ENCODE data around the gene NIP7. TPM values are rescaled to one million over a fixed set of nuclear protein-coding genes. Genes with fewer than 3 reads are reported as not detected.
A peak's percentile ranks its signal among the peaks of the same experiment; 100 is the strongest.

The NIP7 gene
- total RNA-seq, 2 donors from 2014 or later = 5.9 to 6.6 TPM

DNA sequence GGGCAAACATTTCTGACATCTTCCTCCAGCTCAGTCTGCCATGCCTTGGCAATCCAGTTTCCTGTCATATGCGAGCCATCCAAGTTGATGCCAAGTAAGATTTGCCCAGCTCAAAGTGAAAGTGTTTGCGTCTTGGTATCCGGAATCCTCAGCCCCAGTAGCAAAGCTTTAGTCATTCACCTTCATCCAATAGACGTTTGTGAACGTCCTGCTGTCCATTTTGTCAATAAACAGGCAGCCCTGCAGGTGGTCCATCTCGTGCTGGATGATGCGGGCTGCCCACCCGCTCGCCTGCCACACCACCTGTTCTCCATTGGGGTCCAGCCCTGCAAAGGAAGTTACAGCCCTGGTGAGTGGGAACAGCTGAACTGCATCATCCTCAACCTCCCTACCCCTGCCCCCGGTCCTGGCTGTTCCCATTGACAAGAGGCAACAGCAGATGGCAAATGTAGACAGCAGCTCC lies 10.7 kb upstream of the NIP7 start:
- Histone ChIP-seq H3K4me1 (peaks cover 0 to 49% of the 10 kb centered on the region in 2 donors), H3K27me3 (no peaks in the 10 kb centered on the region), H3K36me3 (peaks cover 47% of the 10 kb centered on the region), H3K9me3 (no peaks in the 10 kb centered on the region), H3K4me3 (no peak overlapping the region), H3K27ac (no peak overlapping the region)
- no peak for DNase-seq (ENCODE audit: low spot score)
- no peak for TF ChIP-seq CTCF (IDR thresholded peaks at IDR 0.05)

- peak overlapping the region; percentile 85 to 96 for H3K4me3 ChIP-seq
- peaks cover 47% of the 10 kb centered on the region for H3K36me3 ChIP-seq
- peaks cover 0 to 44% of the 10 kb centered on the region in 2 donors for H3K4me1 ChIP-seq
- TF ChIP-seq CTCF (IDR thresholded peaks at IDR 0.05) = no peak
- H3K9me3 ChIP-seq = no peaks in the 10 kb centered on the region
- no peak for DNase-seq (ENCODE audit: low spot score)
- no peaks in the 10 kb centered on the region for H3K27me3 ChIP-seq
- H3K27ac ChIP-seq = peak overlapping the region; percentile 85 to 89
Measured at GRCh38 chr16:69329369-69330285, 9.9 kb upstream of the NIP7 start.

- DNase-seq (ENCODE audit: low spot score) = peak; percentile 94
- Histone ChIP-seq H3K4me1 (peaks cover 0 to 44% of the 10 kb centered on the region in 2 donors), H3K4me3 (peak within 1 kb of the TSS; percentile 85 to 96), H3K9me3 (no peaks in the 10 kb centered on the region), H3K27ac (peak within 1 kb of the TSS; percentile 85 to 89), H3K36me3 (peaks cover 48% of the 10 kb centered on the region), H3K27me3 (no peaks in the 10 kb centered on the region)
- peak in 1 of 2 donors; percentile 42 for TF ChIP-seq CTCF (IDR thresholded peaks at IDR 0.05)
Measured at GRCh38 chr16:69330286-69331109, 9.1 kb upstream of the NIP7 start, which contains the start of gene PDF. TSS of gene PDF (minus strand) at chr16:69330588. CDS start at chr16:69330570, 18 bp downstream.

- no peaks in the 10 kb centered on the region for H3K9me3 ChIP-seq
- no peak for DNase-seq (ENCODE audit: low spot score)
- H3K27me3 ChIP-seq = no peaks in the 10 kb centered on the region
- H3K27ac ChIP-seq = no peak overlapping the region
- H3K4me1 ChIP-seq = peaks cover 0 to 28% of the 10 kb centered on the region in 2 donors
- TF ChIP-seq CTCF (IDR thresholded peaks at IDR 0.05) = no peak
- H3K36me3 ChIP-seq = peaks cover 49% of the 10 kb centered on the region
- H3K4me3 ChIP-seq = no peak overlapping the region
Measured at GRCh38 chr16:69334696-69335095, 4.9 kb upstream of the NIP7 start.

DNA sequence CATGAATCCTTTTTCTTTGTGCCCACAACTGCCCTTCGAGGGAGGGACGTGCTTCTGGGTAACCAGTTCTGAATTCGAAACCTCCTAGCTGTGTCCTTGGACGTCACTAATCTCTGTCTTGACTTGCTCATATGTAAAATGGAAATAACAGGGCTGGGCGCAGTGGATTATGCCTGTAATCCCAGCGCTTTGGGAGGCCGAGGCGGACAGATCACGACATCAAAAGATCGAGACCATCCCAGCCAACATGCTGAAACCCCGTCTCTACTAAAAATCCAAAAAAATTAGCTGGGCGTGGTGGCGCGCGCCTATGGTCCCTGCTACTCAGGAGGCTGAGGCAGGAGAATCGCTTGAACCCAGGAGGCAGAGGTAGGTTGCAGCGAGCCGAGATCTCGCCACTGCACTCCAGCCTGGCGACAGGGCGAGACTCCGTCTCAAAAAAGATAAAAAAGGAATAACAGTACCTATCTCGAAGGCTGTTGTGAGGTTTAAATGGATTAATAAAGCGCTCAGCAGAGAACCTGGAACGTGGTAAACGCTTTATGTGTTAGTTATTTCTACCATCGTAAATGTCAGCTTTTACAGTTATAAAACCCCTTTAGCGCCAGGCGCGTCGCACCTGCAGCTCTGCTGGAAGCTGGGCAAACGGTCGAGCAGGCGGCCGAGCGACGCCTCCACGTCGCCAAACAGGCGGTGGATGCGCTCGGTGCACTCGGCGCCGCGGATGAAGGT lies 849 bp upstream of the NIP7 start:
- no peak for DNase-seq (ENCODE audit: low spot score)
- H3K4me3 ChIP-seq = peak overlapping the region; percentile 82 to 96
- H3K4me1 ChIP-seq = peaks cover 0 to 28% of the 10 kb centered on the region in 2 donors
- H3K9me3 ChIP-seq = no peaks in the 10 kb centered on the region
- peaks cover 36% of the 10 kb centered on the region for H3K36me3 ChIP-seq
- H3K27ac ChIP-seq = peak overlapping the region; percentile 91
- no peak for TF ChIP-seq CTCF (IDR thresholded peaks at IDR 0.05)
- no peaks in the 10 kb centered on the region for H3K27me3 ChIP-seq
